ENCODE measurements around the gene DAB2. TPM values are rescaled to one million over a fixed set of nuclear protein-coding genes. Genes with fewer than 3 reads are reported as not detected.

DAB2 gene
- total RNA-seq, 2 donors from 2014 or later = 43.7 to 46.4 TPM

DNA sequence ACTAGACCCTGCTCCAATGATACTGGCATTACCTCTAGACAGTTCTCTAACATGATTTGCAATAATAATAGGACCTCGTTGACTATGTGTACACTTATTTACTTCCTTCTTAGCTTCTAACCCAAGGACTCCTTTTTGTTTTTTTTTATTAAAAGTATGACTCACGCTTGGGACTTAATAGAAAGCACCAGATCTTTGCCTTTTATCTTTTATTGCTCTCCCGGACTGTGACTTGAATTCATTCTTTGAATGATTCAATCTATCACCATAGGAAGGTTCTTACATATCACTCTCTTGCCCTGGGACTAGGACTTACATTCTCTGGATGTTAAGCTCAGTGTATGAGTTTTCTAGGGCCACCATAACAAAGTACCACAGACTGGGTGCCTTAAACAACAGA, 69.5 kb downstream of the DAB2 start:
- intact Hi-C loops (cut with DNase I) = no loop called here
- Histone ChIP-seq H3K4me3 (no peak overlapping the region), H3K9me3 (no peaks in the 10 kb centered on the region), H3K27ac (no peak overlapping the region), H3K36me3 (no peaks in the 10 kb centered on the region), H3K27me3 (no peaks in the 10 kb centered on the region), H3K9ac (ENCODE audit: low read depth in 2 of 2, low read length in 2 of 2) (no peak overlapping the region), H3K4me1 (no peaks in the 10 kb centered on the region)
- TF ChIP-seq, protein P1, sequence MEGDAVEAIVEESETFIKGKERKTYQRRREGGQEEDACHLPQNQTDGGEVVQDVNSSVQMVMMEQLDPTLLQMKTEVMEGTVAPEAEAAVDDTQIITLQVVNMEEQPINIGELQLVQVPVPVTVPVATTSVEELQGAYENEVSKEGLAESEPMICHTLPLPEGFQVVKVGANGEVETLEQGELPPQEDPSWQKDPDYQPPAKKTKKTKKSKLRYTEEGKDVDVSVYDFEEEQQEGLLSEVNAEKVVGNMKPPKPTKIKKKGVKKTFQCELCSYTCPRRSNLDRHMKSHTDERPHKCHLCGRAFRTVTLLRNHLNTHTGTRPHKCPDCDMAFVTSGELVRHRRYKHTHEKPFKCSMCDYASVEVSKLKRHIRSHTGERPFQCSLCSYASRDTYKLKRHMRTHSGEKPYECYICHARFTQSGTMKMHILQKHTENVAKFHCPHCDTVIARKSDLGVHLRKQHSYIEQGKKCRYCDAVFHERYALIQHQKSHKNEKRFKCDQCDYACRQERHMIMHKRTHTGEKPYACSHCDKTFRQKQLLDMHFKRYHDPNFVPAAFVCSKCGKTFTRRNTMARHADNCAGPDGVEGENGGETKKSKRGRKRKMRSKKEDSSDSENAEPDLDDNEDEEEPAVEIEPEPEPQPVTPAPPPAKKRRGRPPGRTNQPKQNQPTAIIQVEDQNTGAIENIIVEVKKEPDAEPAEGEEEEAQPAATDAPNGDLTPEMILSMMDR (IDR thresholded peaks at IDR 0.05) = no peak
- DNase-seq = no peak

DNA sequence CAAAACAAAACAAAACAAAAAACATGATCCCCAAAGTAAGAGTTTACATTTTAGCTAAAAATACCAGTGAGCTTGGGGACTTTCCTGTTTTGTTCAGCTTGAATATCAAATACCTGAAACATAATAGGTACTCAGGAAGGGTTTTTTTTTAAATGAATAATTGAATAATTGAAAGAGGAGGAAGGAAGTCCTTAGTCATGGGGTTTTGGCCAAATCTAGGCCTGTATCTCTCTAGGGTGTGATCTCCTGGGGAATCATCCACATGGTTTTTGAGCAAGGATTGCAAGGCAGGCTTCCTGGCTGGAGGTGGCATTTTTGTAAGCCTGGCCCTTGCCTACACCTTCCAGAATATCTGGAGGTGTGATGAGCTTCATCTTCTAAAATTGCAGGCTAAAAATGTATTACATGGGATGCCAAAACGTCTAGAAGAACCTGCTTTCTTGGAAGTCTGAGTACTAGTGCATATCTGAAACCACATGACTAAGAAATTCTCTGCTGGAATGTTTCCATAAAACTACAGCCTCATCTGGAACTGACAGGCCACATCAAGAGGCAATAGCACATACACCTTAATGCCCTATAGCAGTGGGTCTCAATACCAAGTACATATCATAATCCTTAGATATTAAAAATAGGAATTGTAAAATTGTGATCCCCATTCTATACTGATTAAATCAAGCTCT, 70.9 kb downstream of the DAB2 start:
- Histone ChIP-seq H3K27me3 (no peaks in the 10 kb centered on the region), H3K27ac (no peak overlapping the region), H3K4me3 (no peak overlapping the region), H3K9me3 (no peaks in the 10 kb centered on the region), H3K9ac (ENCODE audit: low read depth in 2 of 2, low read length in 2 of 2) (no peak overlapping the region), H3K4me1 (no peaks in the 10 kb centered on the region), H3K36me3 (no peaks in the 10 kb centered on the region)
- intact Hi-C loops (cut with DNase I) = no loop called here
- no peak for DNase-seq
- TF ChIP-seq, protein P1 (IDR thresholded peaks at IDR 0.05) = no peak

DNA sequence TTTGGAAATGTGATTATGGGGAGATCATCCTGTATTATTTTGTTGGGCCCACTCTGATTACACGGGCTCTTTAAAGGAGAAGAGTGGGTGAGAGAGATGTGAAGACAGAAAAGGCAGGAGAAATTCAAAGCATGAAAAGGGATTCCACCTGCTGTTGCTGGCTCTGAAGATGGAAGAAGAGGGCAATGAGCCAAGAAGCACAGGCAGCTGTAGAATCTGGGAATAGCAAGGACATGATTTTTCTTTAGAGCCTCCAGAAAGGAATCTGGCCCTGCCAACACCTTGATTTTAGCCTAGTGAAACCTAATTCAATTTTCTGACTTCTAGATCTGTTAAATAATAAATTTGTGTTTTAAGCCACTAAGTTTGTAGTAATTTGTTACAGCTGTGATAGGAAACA, 71.8 kb downstream of the DAB2 start:
- H3K9me3 ChIP-seq = no peaks in the 10 kb centered on the region
- no peak overlapping the region for H3K9ac ChIP-seq (ENCODE audit: low read depth in 2 of 2, low read length in 2 of 2)
- no peak overlapping the region for H3K27ac ChIP-seq
- H3K27me3 ChIP-seq = no peaks in the 10 kb centered on the region
- DNase-seq = no peak
- intact Hi-C loops (cut with DNase I) = no loop called here
- no peak overlapping the region for H3K4me3 ChIP-seq
- TF ChIP-seq, protein P1 (IDR thresholded peaks at IDR 0.05) = no peak
- no peaks in the 10 kb centered on the region for H3K36me3 ChIP-seq
- H3K4me1 ChIP-seq = no peaks in the 10 kb centered on the region

DNA sequence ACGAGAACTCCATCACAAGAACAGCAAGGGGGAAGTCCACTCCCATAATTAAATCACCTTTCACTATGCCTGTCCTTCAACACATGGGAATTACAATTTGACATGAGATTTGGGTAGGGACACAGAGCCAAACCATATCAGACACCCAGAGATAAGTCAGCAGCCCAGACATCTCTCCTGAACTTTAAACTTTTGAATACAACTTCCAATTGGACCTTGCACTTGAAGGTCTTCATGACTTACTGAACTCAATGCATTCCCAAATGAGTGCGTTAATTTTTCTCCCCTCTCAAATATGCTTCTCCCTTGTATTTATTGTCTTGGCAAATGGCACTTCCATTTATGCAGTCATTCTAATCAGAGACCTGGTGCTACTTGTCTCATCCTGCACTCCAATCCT, 72.6 kb downstream of the DAB2 start:
- Histone ChIP-seq H3K36me3 (no peaks in the 10 kb centered on the region), H3K9me3 (no peaks in the 10 kb centered on the region)
- no peak for DNase-seq

DNA sequence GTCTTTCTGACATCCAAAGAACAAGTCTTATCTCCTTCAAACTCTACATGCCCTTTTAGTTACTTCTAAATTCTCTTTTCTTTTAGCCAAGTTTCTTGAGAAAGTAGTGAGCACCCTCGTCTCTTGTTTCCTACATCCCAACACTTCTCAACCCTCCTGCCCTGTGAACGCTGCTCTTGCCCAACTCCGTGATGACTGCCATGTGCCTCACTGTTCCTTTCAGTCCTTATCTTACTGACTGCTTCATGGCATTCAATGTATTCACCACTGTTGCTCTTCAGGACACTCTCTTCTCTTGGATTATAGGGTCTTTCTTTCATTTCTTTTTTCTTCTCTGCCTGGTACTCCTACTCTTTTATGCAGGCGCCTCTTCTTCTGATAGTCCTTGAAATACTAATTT, 75.3 kb downstream of the DAB2 start:
- Histone ChIP-seq H3K36me3 (no peaks in the 10 kb centered on the region), H3K27me3 (no peaks in the 10 kb centered on the region)
- TF ChIP-seq, protein P1 (IDR thresholded peaks at IDR 0.05) = no peak

More for the DNA sequence above, 72.6 kb downstream of the DAB2 start:
- Histone ChIP-seq H3K4me3 (no peak overlapping the region), H3K27me3 (no peaks in the 10 kb centered on the region), H3K27ac (no peak overlapping the region), H3K4me1 (no peaks in the 10 kb centered on the region), H3K9ac (ENCODE audit: low read depth in 2 of 2, low read length in 2 of 2) (no peak overlapping the region)
- TF ChIP-seq, protein P1 (IDR thresholded peaks at IDR 0.05) = no peak
- intact Hi-C loops (cut with DNase I) = no loop called here

More for the DNA sequence above, 75.3 kb downstream of the DAB2 start:
- Histone ChIP-seq H3K9me3 (no peaks in the 10 kb centered on the region), H3K27ac (no peak overlapping the region), H3K4me1 (no peaks in the 10 kb centered on the region), H3K9ac (ENCODE audit: low read depth in 2 of 2, low read length in 2 of 2) (no peak overlapping the region), H3K4me3 (no peak overlapping the region)
- DNase-seq = no peak
- intact Hi-C loops (cut with DNase I) = no loop called here
